GM10266 (cell line): ENCODE measurements around the gene KRTAP6-2.

Experiments
- DNase-seq: peaks from one replicate; pipeline ENCODE4 v3.0.0; 2012; ENCODE audit errors: extremely low spot score
- CTCF ChIP-seq: IDR thresholded peaks from 2 replicates; pipeline ENCODE4 v1.5.1; 2012; ENCODE audit warnings: mild to moderate bottlenecking, low read depth; ENCODE audit not compliant: control insufficient read depth, insufficient read depth; ENCODE audit errors: missing control alignments

The KRTAP6-2 gene

GRCh38 chr21:30625449-30626165 is 26.9 kb upstream of the KRTAP6-2 start:
- DNase-seq = no peak
- TF ChIP-seq CTCF = no peak

DNA sequence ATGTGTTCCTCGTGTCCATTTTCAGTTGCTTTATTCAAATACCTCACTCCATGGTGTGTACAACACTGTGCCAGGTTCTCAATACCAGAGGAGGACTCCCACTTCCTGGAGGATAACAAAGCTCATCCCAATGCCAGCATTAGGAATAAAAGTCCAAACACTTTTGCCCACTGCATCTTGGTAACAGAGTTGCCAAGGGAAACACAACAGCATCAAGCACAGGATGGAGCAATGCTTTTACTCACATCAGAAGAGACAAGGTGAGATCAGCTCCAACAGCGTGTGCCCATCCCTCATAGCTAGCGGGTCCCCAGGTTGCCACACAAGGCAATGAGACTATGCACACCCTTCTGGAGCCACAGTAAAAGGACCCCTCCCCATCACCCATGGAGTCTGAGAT is 24.7 kb upstream of the KRTAP6-2 start:
- no peak for DNase-seq
- TF ChIP-seq CTCF = no peak

DNA sequence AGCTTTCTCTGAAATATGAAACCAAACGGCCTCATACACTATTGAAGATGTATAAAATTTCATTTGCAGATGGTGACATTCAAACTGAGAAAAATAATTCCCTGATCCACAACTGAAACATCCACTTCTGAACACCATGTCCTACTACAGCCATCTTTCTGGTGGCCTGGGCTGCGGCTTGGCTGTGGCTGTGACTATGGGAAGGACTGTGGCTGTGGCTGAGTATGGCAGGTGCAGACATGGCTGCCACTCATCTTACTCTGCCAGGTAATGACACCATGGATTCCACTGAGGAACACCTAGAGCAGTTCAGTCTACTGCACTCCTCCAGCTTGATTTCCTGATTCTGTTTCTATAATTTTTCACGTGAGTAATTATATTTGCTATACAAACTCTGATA is 21.8 kb upstream of the KRTAP6-2 start, which contains the start of gene KRTAP20-4:
Gene KRTAP20-4 (plus strand): TSS at position 106 of the 400 bp plus-strand sequence.
- TF ChIP-seq CTCF = no peak
- no peak for DNase-seq

DNA sequence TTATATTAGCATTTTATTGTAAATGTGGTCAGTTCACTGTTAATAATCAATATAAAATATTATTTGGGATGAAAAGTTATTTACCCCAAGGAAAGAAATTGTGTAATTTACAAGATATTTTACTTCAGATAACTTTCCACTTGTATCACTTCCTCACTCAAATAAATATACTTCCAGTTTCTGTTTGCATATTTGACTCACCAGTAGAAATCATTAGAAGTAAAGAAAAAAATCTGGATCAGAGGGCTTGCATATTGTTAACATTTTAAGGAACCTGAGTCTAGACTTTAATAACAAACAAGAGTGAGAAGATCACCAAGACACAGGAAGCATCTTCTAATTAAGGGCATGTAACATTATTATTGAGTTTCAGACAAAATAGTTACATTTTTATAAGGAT is 21.4 kb upstream of the KRTAP6-2 start:
- no peak for DNase-seq
- TF ChIP-seq CTCF = no peak

DNA sequence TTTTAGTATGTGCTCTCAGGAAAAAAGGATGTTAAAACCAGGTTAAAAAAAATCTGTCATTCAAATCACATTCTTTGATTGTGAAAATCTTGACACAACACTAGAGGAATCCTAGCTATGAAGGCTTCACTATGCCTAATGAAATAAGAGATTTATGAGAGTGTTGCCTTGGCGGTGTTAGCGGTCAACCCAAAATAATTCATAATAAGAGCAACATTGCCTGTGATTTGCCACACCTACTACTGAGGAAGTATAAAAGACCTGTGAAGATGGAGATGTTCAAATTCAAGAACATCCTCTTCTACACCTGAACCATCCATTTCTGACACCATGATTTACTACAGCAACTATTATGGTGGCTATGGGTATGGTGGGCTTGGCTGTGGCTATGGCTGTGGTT is 17.4 kb upstream of the KRTAP6-2 start, which contains the start of gene KRTAP20-1:
Gene KRTAP20-1 (plus strand): TSS at position 301 of the 400 bp plus-strand sequence. CDS start 30 bp downstream, at position 331.
- no peak for TF ChIP-seq CTCF
- no peak for DNase-seq

DNA sequence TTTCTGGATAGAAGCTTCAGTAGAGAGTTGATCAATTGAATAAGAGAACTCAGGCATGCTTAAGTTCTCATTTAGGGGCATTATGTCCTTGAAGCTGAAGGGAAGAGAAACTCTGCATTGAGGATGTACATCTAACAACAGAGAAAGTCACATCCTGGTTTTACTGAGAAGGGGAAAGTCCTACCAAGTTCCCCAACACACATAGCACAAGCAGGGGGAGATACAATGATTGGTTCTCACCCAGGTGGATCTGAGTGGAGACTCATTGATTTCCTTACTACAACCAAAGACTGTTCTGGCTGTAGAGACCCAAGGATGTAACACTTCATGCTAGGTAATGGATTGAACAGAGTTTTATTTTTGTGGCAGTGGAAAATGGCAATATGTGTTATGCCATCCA is 16.5 kb upstream of the KRTAP6-2 start:
- DNase-seq = no peak
- TF ChIP-seq CTCF = no peak

DNA sequence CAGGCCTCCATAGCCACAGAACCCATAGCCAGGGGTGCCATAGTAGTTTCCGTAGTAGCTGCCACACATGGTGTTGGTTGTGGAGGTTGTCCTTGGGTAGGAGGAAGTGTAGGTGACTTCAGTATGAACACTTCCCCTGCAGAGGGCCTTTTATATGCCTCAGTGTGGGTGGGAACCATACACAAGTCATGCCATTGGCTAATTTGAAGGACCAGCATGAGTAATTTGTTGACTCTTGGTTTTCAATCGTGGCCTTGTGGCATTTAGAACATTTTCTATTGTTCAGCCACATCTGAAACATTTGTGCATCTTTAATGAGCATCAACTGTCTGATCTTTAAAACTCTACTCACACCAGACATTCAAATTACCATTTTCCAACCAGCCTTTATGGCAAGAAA is 15.1 kb upstream of the KRTAP6-2 start, which contains the start of gene KRTAP6-1:
Gene KRTAP6-1 (minus strand): TSS at position 95 of the 400 bp plus-strand sequence. CDS start 26 bp downstream, at position 69.
- DNase-seq = no peak
- TF ChIP-seq CTCF = no peak
